Duodenal mucosa (tissue), 2 donors: ENCODE data around the gene COX10.
"Not testable (repeated sequence)": the region's sequence is repeated elsewhere in the genome, so short reads cannot be mapped to it uniquely, and the experiment has no call there.

Experiments
- H3K27ac ChIP-seq: one replicate; pipeline ENCODE4 v1.7.0; 2013; ENCODE audit warnings: low read depth, low read length
- H3K27me3 ChIP-seq, 2 donors: one replicate each; pipeline ENCODE4 v1.7.0; 2013; ENCODE audit warnings: low read length in 2 of 2, control low read depth in 1 of 2; ENCODE audit not compliant: insufficient read depth in 2 of 2, control insufficient read depth in 1 of 2
- H3K36me3 ChIP-seq, 2 donors: one replicate each; pipeline ENCODE4 v1.7.0; 2013; ENCODE audit warnings: low read length in 2 of 2, control low read depth in 1 of 2; ENCODE audit not compliant: insufficient read depth in 2 of 2, control insufficient read depth in 1 of 2
- H3K4me1 ChIP-seq, 2 donors: one replicate each; pipeline ENCODE4 v1.7.0; 2013; ENCODE audit warnings: low read length in 2 of 2, control low read depth in 1 of 2; ENCODE audit not compliant: insufficient read depth in 2 of 2, control insufficient read depth in 1 of 2
- H3K4me3 ChIP-seq, 2 donors: one replicate each; pipeline ENCODE4 v1.7.0; 2013; ENCODE audit warnings: low read length in 2 of 2, low read depth in 1 of 2
- H3K9ac ChIP-seq, 2 donors: one replicate each; pipeline ENCODE4 v1.7.0; 2013; ENCODE audit warnings: low read length in 2 of 2, low read depth in 1 of 2
- H3K9me3 ChIP-seq, 2 donors: one replicate each; pipeline ENCODE4 v1.7.0; 2013; ENCODE audit warnings: low read length in 2 of 2, control low read depth in 1 of 2; ENCODE audit not compliant: control insufficient read depth in 1 of 2

Gene COX10

GRCh38 chr17:14228903-14229302, 159.6 kb downstream of the COX10 start:
- no peak overlapping the region for H3K4me3 ChIP-seq
- no peaks in the 10 kb centered on the region for H3K4me1 ChIP-seq
- H3K9ac ChIP-seq: no peak overlapping the region
- H3K36me3 ChIP-seq: no peaks in the 10 kb centered on the region
- no peaks in the 10 kb centered on the region for H3K27me3 ChIP-seq
- no peak overlapping the region for H3K27ac ChIP-seq
- H3K9me3 ChIP-seq: no peaks in the 10 kb centered on the region

GRCh38 chr17:14231187-14231586, 161.9 kb downstream of the COX10 start:
- not testable (repeated sequence) for H3K27me3 ChIP-seq, H3K4me1 ChIP-seq, H3K27ac ChIP-seq, H3K9me3 ChIP-seq, H3K9ac ChIP-seq, H3K4me3 ChIP-seq, H3K36me3 ChIP-seq

- not testable (repeated sequence) for H3K36me3 ChIP-seq, H3K4me1 ChIP-seq, H3K9ac ChIP-seq, H3K27ac ChIP-seq, H3K4me3 ChIP-seq, H3K9me3 ChIP-seq, H3K27me3 ChIP-seq
Observed at GRCh38 chr17:14235047-14235446, 165.7 kb downstream of the COX10 start.

- H3K4me1 ChIP-seq, H3K27ac ChIP-seq: not testable (repeated sequence)
Observed at GRCh38 chr17:14236032-14236431, 166.7 kb downstream of the COX10 start.

GRCh38 chr17:14236762-14237161, 167.5 kb downstream of the COX10 start, which contains the start of gene CDRT15:
TSS of gene CDRT15 (minus strand) at chr17:14236862. CDS start at chr17:14236833, 29 bp downstream.
- not testable (repeated sequence) for H3K9me3 ChIP-seq, H3K27me3 ChIP-seq, H3K36me3 ChIP-seq

More at GRCh38 chr17:14236032-14236431, 166.7 kb downstream of the COX10 start:
- H3K36me3 ChIP-seq, H3K27me3 ChIP-seq, H3K4me3 ChIP-seq, H3K9ac ChIP-seq, H3K9me3 ChIP-seq: not testable (repeated sequence)

GRCh38 chr17:14239271-14239670, 170.0 kb downstream of the COX10 start:
- H3K9me3 ChIP-seq, H3K27ac ChIP-seq, H3K4me1 ChIP-seq, H3K9ac ChIP-seq, H3K27me3 ChIP-seq, H3K36me3 ChIP-seq, H3K4me3 ChIP-seq: not testable (repeated sequence)

More at GRCh38 chr17:14236762-14237161, 167.5 kb downstream of the COX10 start, which contains the start of gene CDRT15:
- not testable (repeated sequence) for H3K4me1 ChIP-seq, H3K9ac ChIP-seq, H3K27ac ChIP-seq, H3K4me3 ChIP-seq

GRCh38 chr17:14245002-14245401, 175.7 kb downstream of the COX10 start:
- Histone ChIP-seq H3K9ac (no peak overlapping the region), H3K36me3 (no peaks in the 10 kb centered on the region), H3K9me3 (no peaks in the 10 kb centered on the region), H3K4me3 (no peak overlapping the region), H3K4me1 (no peaks in the 10 kb centered on the region), H3K27ac (no peak overlapping the region), H3K27me3 (no peaks in the 10 kb centered on the region)

GRCh38 chr17:14245629-14246028, 176.3 kb downstream of the COX10 start:
- no peaks in the 10 kb centered on the region for H3K36me3 ChIP-seq
- H3K27ac ChIP-seq: no peak overlapping the region
- H3K9ac ChIP-seq: no peak overlapping the region
- H3K9me3 ChIP-seq: no peaks in the 10 kb centered on the region
- no peaks in the 10 kb centered on the region for H3K27me3 ChIP-seq
- H3K4me1 ChIP-seq: no peaks in the 10 kb centered on the region
- H3K4me3 ChIP-seq: no peak overlapping the region
